ENCODE data around the gene MGMT. TPM values are rescaled to one million over a fixed set of nuclear protein-coding genes. Genes with fewer than 3 reads are reported as not detected.
A peak's percentile ranks its signal among the peaks of the same experiment; 100 is the strongest.

MGMT gene
- polyA plus RNA-seq, 1 experiment: 10.9 TPM

GRCh38 chr10:129528376-129528978 lies 61.4 kb downstream of the MGMT start:
- TF ChIP-seq CTCF (IDR thresholded peaks at IDR 0.05; ENCODE audit: low read depth, low read length): no peak
- Histone ChIP-seq H3K27me3 (ENCODE audit: control insufficient read depth, insufficient read depth, low read length) (no peaks in the 10 kb centered on the region), H3K9me3 (ENCODE audit: control insufficient read depth, insufficient read depth, low read length) (peaks cover 19% of the 10 kb centered on the region; the same call in 1 of the 2 replicates), H3K4me3 (ENCODE audit: low read depth, low read length) (no peak overlapping the region), H3K27ac (ENCODE audit: low read depth, low read length) (no peak overlapping the region)
- no peak for DNase-seq (ENCODE audit: low read depth, low spot score)
- ChIA-PET POLR2A (no interaction called here), CTCF (no interaction called here)

DNA sequence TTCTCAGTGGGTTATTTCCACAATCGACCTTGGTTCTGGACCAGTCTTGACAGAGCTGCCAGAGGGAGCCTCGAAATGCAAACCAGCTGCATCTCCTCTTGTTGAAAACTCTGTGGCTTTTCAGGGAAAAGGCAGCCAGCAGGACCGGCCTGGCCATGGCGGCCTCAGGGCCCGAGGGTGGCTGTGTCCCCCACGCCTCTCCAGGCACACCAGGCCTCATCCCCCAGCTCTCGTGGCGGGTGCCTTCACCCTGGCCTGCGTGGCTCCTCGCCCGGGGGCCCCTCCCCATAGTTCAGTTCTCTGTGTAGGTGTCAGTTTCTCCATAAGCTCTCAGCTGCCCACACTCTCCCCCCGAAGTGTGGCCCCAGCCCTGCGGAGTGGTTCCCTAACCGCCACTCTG lies 63.5 kb downstream of the MGMT start:
- no peak for TF ChIP-seq CTCF (IDR thresholded peaks at IDR 0.05; ENCODE audit: low read depth, low read length)
- Histone ChIP-seq H3K27me3 (ENCODE audit: control insufficient read depth, insufficient read depth, low read length) (no peaks in the 10 kb centered on the region), H3K27ac (ENCODE audit: low read depth, low read length) (no peak overlapping the region), H3K4me3 (ENCODE audit: low read depth, low read length) (no peak overlapping the region), H3K9me3 (ENCODE audit: control insufficient read depth, insufficient read depth, low read length) (peaks cover 19% of the 10 kb centered on the region; the same call in 1 of the 2 replicates)
- CTCF ChIA-PET: no interaction called here
- POLR2A ChIA-PET: no interaction called here
- no peak for DNase-seq (ENCODE audit: low read depth, low spot score)

DNA sequence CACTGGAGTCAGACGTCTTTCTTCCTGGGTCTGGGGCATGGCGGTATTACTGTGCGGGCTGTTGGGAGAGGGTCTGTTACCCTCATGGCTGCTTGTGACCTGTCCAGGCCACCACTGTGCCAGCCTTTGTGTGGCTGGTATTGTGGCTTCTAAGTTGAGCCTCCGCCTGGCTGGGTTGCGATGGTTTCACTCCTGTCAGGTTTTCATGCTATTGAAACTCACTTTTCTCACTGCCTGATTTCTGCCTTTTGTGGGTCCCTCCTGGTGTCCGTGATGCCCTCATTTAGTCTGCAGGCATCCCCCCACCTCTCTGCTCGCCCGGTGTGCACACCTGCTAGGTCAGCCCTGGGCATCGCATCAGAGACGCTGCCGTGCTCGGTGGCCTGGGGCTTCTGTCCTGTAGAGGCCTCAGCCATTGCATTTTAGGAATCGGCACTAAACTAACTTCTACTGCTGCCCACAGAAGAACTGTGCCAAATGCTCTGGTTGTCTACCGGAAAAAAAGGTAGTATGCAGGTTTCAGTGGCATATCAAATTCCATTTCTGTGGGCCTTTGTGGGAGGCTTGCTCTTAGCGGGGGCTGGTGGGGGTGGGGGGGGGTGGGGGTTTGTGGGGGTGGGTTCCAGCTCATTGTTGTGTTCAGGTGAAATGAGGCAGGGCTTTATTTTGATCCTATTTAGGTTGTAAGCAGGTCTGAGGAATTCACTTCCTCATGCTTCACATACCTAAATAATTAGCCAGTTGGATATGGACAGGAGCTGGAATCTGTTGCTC lies 64.3 kb downstream of the MGMT start:
- Histone ChIP-seq H3K27ac (ENCODE audit: low read depth, low read length) (peak overlapping the region; percentile 39), H3K9me3 (ENCODE audit: control insufficient read depth, insufficient read depth, low read length) (peaks cover 19% of the 10 kb centered on the region; the same call in 1 of the 2 replicates), H3K4me3 (ENCODE audit: low read depth, low read length) (no peak overlapping the region), H3K27me3 (ENCODE audit: control insufficient read depth, insufficient read depth, low read length) (no peaks in the 10 kb centered on the region)
- peak; percentile 8 for DNase-seq (ENCODE audit: low read depth, low spot score)
- POLR2A ChIA-PET: no interaction called here
- CTCF ChIA-PET: no interaction called here
- no peak for TF ChIP-seq CTCF (IDR thresholded peaks at IDR 0.05; ENCODE audit: low read depth, low read length)

GRCh38 chr10:129531969-129532660 lies 65.1 kb downstream of the MGMT start:
- DNase-seq (ENCODE audit: low read depth, low spot score): no peak
- H3K27ac ChIP-seq (ENCODE audit: low read depth, low read length): peak overlapping the region; percentile 21
- CTCF ChIA-PET: no interaction called here

More at GRCh38 chr10:129531969-129532660, 65.1 kb downstream of the MGMT start:
- H3K27me3 ChIP-seq (ENCODE audit: control insufficient read depth, insufficient read depth, low read length): no peaks in the 10 kb centered on the region
- POLR2A ChIA-PET: no interaction called here
- no peak for TF ChIP-seq CTCF (IDR thresholded peaks at IDR 0.05; ENCODE audit: low read depth, low read length)
- no peak overlapping the region for H3K4me3 ChIP-seq (ENCODE audit: low read depth, low read length)
- H3K9me3 ChIP-seq (ENCODE audit: control insufficient read depth, insufficient read depth, low read length): peaks cover 19% of the 10 kb centered on the region; the same call in 1 of the 2 replicates
